ENCODE measurements around the gene WDFY4. TPM values are rescaled to one million over a fixed set of nuclear protein-coding genes. Genes with fewer than 3 reads are reported as not detected.
A peak's percentile ranks its signal among the peaks of the same experiment; 100 is the strongest.

The WDFY4 gene
- polyA plus RNA-seq, 1 of the 3 experiments (the other 2 are of a cell fraction): not detected

GRCh38 chr10:48885376-48885775, 200.7 kb downstream of the WDFY4 start:
- Histone ChIP-seq H3K27ac (ENCODE audit: low read depth in 2 of 2, low read length in 1 of 2) (no peak overlapping the region), H3K9ac (no peak overlapping the region), H3K9me2 (no peaks in the 10 kb centered on the region), H3K9me3 (no peaks in the 10 kb centered on the region), H4K20me1 (ENCODE audit: insufficient read depth) (no peaks in the 10 kb centered on the region), H3K4me3 (ENCODE audit: low read depth in 2 of 2, low read length in 1 of 2) (no peak overlapping the region; a peak in 1 of 4 replicates), H3K4me1 (ENCODE audit: control insufficient read depth in 1 of 2, insufficient read depth in 2 of 2, low read depth in 1 of 2, low read length in 1 of 2) (no peaks in the 10 kb centered on the region; a peak in 1 of 4 replicates), H3F3A (replicated peaks; ENCODE audit: insufficient read depth) (no peaks in the 10 kb centered on the region), H2AFZ (ENCODE audit: low read depth) (no peak overlapping the region), H3K36me3 (replicated peaks in 1 of 2; ENCODE audit: control insufficient read depth in 1 of 2, insufficient read depth in 2 of 2, low read length in 1 of 2) (no peaks in the 10 kb centered on the region), H3K27me3 (ENCODE audit: insufficient read depth) (no peaks in the 10 kb centered on the region), H3K79me2 (ENCODE audit: insufficient read depth) (no peaks in the 10 kb centered on the region), H3K4me2 (no peak overlapping the region)
- TF ChIP-seq YY1 (IDR thresholded peaks at IDR 0.05; ENCODE audit: low read depth): no peak
- TF ChIP-seq SMC3 (IDR thresholded peaks at IDR 0.05; ENCODE audit: low read depth, low read length): peak; percentile 57; the same call in 1 of the 2 replicates
- TF ChIP-seq RAD21 (IDR thresholded peaks at IDR 0.05; ENCODE audit: low read length): peak; percentile 82
- POLR2A ChIA-PET: no interaction called here
- CTCF ChIA-PET: interaction anchor here (0.6 to 4.4 kb wide), 29 partner anchors 9 to 636 kb away, joined by 3 to 22 read pairs (median 4); no protein-coding TSS in a partner anchor
- peak; percentile 70 for DNase-seq
- WGBS (ENCODE audit: low lambda C conversion rate): 4% methylated on average over 2 of the region's 2 CpGs

- DNase-seq: no peak
- TF ChIP-seq MEF2A (IDR thresholded peaks at IDR 0.05; ENCODE audit: borderline replicate concordance, low read depth) (no peak), RXRA (IDR thresholded peaks at IDR 0.05; ENCODE audit: borderline replicate concordance, low read depth) (no peak)
Observed at GRCh38 chr10:48887982-48888381, 203.3 kb downstream of the WDFY4 start.

GRCh38 chr10:48890888-48891850, 206.5 kb downstream of the WDFY4 start:
- no peaks in the 10 kb centered on the region for H3K79me2 ChIP-seq (ENCODE audit: insufficient read depth)
- no peak overlapping the region for H3K4me3 ChIP-seq (ENCODE audit: low read depth in 2 of 2, low read length in 1 of 2)
- H3K27ac ChIP-seq (ENCODE audit: low read depth in 2 of 2, low read length in 1 of 2): no peak overlapping the region
- H4K20me1 ChIP-seq (ENCODE audit: insufficient read depth): no peaks in the 10 kb centered on the region
- POLR2A ChIA-PET: no interaction called here
- H3K27me3 ChIP-seq (ENCODE audit: insufficient read depth): no peaks in the 10 kb centered on the region
- no peak for DNase-seq
- H3K9ac ChIP-seq: no peak overlapping the region
- H3K9me3 ChIP-seq: no peaks in the 10 kb centered on the region
- H2AFZ ChIP-seq (ENCODE audit: low read depth): no peak overlapping the region
- no peaks in the 10 kb centered on the region for H3F3A ChIP-seq (replicated peaks; ENCODE audit: insufficient read depth)
- no peaks in the 10 kb centered on the region for H3K9me2 ChIP-seq
- H3K4me1 ChIP-seq (ENCODE audit: control insufficient read depth in 1 of 2, insufficient read depth in 2 of 2, low read depth in 1 of 2, low read length in 1 of 2): no peaks in the 10 kb centered on the region
- H3K4me2 ChIP-seq: no peak overlapping the region
- 63% methylated on average over 11 of the region's 11 CpGs for WGBS (ENCODE audit: low lambda C conversion rate)
- H3K36me3 ChIP-seq (replicated peaks in 1 of 2; ENCODE audit: control insufficient read depth in 1 of 2, insufficient read depth in 2 of 2, low read length in 1 of 2): no peaks in the 10 kb centered on the region
- CTCF ChIA-PET: interaction anchor here (0.7 to 1.0 kb wide), 3 partner anchors 85 to 1785 kb away, joined by 3 to 4 read pairs (median 3); no protein-coding TSS in a partner anchor
- TF ChIP-seq TEAD4 (IDR thresholded peaks at IDR 0.05; ENCODE audit: borderline replicate concordance, insufficient read depth) (no peak), MXI1 (IDR thresholded peaks at IDR 0.05; ENCODE audit: low read depth, low read length) (no peak), ZBTB33 (IDR thresholded peaks at IDR 0.05; ENCODE audit: borderline replicate concordance, low read depth) (no peak), MEF2A (IDR thresholded peaks at IDR 0.05; ENCODE audit: borderline replicate concordance, low read depth) (no peak), CTCF (IDR thresholded peaks at IDR 0.05) (no peak), ELF1 (IDR thresholded peaks at IDR 0.05) (no peak), MAX (IDR thresholded peaks at IDR 0.05; ENCODE audit: low read depth) (no peak), RXRA (IDR thresholded peaks at IDR 0.05; ENCODE audit: borderline replicate concordance, low read depth) (no peak)

More at GRCh38 chr10:48887982-48888381, 203.3 kb downstream of the WDFY4 start:
- ChIA-PET CTCF (interaction anchor here (1.4 to 4.4 kb wide), 3 partner anchors 17 to 632 kb away, joined by 3 to 15 read pairs (median 3); no protein-coding TSS in a partner anchor), POLR2A (no interaction called here)
- Histone ChIP-seq H3K27ac (ENCODE audit: low read depth in 2 of 2, low read length in 1 of 2) (no peak overlapping the region), H3K79me2 (ENCODE audit: insufficient read depth) (no peaks in the 10 kb centered on the region), H3K4me3 (ENCODE audit: low read depth in 2 of 2, low read length in 1 of 2) (no peak overlapping the region), H3F3A (replicated peaks; ENCODE audit: insufficient read depth) (no peaks in the 10 kb centered on the region), H4K20me1 (ENCODE audit: insufficient read depth) (no peaks in the 10 kb centered on the region), H2AFZ (ENCODE audit: low read depth) (no peak overlapping the region), H3K27me3 (ENCODE audit: insufficient read depth) (no peaks in the 10 kb centered on the region), H3K9me3 (no peaks in the 10 kb centered on the region), H3K9me2 (no peaks in the 10 kb centered on the region), H3K4me1 (ENCODE audit: control insufficient read depth in 1 of 2, insufficient read depth in 2 of 2, low read depth in 1 of 2, low read length in 1 of 2) (no peaks in the 10 kb centered on the region; a peak in 1 of 4 replicates), H3K4me2 (no peak overlapping the region), H3K9ac (no peak overlapping the region), H3K36me3 (replicated peaks in 1 of 2; ENCODE audit: control insufficient read depth in 1 of 2, insufficient read depth in 2 of 2, low read length in 1 of 2) (no peaks in the 10 kb centered on the region)
- WGBS (ENCODE audit: low lambda C conversion rate): 12% methylated on average over 1 of the region's 1 CpG
